ENCODE measurements around the gene CDH2. TPM values are rescaled to one million over a fixed set of nuclear protein-coding genes. Genes with fewer than 3 reads are reported as not detected.

CDH2 gene
- 32.4 to 50.6 TPM (median 48.5 TPM) in 5 replicates for total RNA-seq (2022; extraction: Qiagen RNA extraction; ENCODE audit: low read depth)

DNA sequence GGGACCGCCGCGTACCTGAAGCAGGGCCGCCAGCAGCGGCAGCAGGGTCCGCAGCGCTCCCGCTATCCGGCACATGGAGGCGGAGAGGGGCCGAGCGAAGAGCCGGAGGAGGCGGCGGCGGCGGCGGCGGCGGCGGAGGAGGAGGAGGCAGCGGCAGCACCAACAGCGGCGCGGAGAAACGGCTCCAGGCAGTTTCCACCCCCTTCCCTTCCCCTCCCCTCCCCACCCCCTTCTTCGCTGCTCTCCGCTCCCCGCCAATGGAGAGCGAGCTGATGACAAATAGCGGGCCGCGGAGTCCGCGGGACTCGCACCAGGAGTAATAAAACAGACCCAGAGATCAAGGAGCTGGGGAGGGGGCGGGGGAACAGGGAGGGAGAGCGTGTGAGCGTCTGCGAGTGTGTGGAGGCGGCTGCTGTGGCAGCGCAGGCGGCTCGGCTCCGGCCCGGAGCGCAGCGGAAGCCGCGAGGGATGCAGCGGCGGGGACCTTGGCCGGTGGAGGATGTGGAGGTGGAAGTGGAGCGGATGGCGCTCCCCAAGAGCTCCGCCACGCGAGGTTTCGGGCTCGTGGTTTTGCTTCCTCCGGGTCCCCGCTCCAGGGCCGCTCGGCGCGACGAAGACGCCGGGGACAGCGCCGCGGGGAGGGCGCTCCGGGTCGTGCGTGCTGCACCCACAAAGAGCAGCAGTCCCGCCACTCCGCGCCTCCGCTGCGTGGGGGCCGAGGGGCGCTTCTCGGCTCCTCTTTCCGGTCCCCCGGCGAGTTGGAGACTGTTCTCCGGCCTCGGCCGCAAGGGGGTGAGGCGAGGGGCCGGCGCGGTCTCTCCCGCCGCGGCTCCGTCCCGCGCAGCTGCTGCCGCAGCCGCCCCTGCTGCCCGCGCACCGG, at the start of gene CDH2:
Gene CDH2 (minus strand): TSS at position 183 of the 880 bp plus-strand sequence. CDS start 108 bp downstream, at position 75.

